ENCODE results near the gene TTYH3.
"Not testable (repeated sequence)": the region's sequence is repeated elsewhere in the genome, so short reads cannot be mapped to it uniquely, and the experiment has no call there.

TTYH3 gene

GRCh38 chr7:2603044-2603965, 28.5 kb upstream of the TTYH3 start:
- DNase-seq (ENCODE audit: low read depth): no peak

DNA sequence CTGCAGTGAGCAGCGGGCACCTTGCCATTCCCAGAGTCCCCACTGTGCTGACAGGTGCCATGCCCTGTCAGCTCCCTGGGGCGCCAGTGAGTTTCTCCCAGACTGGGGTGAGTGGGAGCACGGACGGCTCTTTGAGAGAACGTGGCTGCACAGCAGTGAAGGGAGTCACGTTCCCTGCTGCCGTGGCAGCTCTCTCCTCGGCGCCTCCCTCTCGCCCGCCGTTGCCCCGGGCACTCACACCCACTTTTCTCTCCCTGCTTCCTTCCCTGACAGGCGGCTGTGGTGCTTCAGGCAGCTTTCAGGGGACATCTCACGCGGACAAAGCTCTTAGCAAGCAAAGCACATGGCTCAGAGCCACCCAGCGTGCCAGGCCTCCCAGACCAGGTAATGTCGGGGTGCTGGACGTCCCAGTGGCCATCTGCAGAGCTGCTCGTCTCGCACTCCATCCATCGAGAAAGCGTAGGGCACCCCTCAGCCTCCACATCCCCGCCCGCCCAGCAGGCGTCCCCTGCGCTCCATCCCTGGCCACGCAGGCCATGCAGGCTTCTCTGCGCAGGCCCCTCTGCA, 27.1 kb upstream of the TTYH3 start:
- DNase-seq (ENCODE audit: low read depth): no peak

- no peak for DNase-seq (ENCODE audit: low read depth)
Measured at GRCh38 chr7:2605608-2606538, 25.9 kb upstream of the TTYH3 start.

GRCh38 chr7:2606539-2606936, 25.2 kb upstream of the TTYH3 start:
- no peak for DNase-seq (ENCODE audit: low read depth)

- DNase-seq (ENCODE audit: low read depth): no peak
Measured at GRCh38 chr7:2607122-2607922, 24.5 kb upstream of the TTYH3 start.

DNA sequence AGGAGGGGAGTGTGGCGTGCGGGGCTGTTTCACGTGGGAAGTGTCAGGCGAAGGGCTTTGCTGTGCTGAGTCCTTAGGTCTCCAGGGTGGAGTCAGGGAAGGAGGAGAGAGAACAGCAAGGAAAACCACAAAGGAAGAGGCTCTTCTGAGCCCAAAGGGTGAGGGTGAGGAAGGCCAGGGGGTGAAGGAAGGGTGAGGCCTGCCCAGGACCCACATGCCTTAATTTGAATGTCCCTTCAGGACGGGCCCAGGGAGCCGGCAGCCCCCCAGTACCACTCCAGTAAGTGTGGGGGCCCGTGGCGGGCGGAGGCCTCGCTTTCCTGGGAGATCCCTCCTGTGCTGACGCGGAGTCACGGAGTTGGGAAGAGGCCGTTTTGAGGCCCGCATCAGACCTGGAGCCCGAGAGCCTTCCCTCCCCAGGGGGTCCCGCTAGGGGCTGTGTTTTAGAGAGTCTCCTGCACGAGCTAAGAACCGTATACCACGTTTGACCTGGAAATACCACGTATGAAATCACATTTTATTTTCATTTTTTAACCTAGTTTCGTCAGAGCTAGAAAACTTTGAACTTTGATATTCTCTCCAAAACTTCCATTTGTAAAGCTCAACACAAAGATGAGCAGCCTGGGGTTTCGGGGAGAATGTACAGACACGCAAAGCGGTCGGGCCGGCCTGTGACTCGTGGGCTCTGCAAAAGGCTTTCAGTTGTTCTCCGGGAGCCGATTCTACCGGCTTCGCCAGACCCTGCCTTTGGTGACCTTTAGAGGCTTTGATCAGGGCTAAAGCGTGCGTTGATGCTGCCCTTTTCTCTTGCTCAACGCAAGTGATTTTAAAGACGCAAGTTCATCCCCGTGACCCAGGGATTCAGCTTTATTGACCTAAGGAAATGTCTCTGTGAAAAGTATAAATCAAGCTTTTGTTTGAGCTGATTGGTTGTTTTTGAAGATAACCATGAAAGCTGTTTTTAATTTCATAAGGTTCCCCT, 23.6 kb upstream of the TTYH3 start:
- DNase-seq (ENCODE audit: low read depth): no peak

DNA sequence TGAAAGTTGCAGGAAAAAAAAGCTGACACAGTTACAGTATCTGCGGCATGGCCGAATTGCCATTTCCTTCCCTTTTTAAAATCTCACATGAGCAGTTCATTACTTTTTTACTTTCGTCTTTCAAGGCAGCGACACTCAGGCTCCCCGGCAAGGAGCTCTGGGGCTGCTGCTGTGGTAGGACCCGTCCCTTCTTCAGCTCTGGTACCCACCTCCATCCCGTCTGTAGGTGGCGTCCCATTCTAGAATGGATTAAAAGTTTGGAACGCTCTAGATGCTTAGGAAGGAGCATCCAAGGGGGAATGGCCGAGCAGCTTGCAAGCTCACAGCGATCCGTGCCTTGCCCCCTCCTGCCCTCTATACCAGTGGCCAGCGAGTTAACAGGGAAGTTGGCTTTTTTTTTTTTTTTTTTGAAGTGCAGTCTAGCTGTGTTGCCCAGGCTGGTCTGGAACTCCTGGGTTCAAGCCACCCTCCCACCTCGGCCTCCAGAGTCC, 22.8 kb upstream of the TTYH3 start:
- DNase-seq (ENCODE audit: low read depth): no peak

DNA sequence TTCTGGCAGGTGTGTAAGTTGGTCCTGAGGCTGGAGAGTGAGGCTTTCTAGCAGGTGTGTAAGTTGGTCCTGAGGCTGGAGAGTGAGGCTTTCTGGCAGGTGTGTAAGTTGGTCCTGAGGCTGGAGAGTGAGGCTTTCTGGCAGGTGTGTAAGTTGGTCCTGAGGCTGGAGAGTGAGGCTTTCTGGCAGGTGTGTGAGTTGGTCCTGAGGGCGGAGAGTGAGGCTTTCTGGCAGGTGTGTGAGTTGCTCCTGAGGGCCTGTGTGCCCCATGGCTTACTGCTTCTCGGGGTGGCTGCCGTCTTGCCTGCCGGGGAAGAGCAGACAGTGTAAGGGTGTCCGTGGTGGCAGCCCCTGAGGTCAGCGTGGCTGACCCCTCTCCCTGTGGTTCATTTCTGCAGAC, 22.1 kb upstream of the TTYH3 start:
- DNase-seq (ENCODE audit: low read depth): not testable (repeated sequence)

GRCh38 chr7:2610466-2610865, 21.3 kb upstream of the TTYH3 start:
- DNase-seq (ENCODE audit: low read depth): no peak

GRCh38 chr7:2610898-2611297, 20.9 kb upstream of the TTYH3 start:
- DNase-seq (ENCODE audit: low read depth): no peak

- no peak for DNase-seq (ENCODE audit: low read depth)
Measured at GRCh38 chr7:2611401-2611800, 20.4 kb upstream of the TTYH3 start.

GRCh38 chr7:2611922-2612321, 19.9 kb upstream of the TTYH3 start:
- no peak for DNase-seq (ENCODE audit: low read depth)

- no peak for DNase-seq (ENCODE audit: low read depth)
Measured at GRCh38 chr7:2612445-2613097, 19.2 kb upstream of the TTYH3 start.

DNA sequence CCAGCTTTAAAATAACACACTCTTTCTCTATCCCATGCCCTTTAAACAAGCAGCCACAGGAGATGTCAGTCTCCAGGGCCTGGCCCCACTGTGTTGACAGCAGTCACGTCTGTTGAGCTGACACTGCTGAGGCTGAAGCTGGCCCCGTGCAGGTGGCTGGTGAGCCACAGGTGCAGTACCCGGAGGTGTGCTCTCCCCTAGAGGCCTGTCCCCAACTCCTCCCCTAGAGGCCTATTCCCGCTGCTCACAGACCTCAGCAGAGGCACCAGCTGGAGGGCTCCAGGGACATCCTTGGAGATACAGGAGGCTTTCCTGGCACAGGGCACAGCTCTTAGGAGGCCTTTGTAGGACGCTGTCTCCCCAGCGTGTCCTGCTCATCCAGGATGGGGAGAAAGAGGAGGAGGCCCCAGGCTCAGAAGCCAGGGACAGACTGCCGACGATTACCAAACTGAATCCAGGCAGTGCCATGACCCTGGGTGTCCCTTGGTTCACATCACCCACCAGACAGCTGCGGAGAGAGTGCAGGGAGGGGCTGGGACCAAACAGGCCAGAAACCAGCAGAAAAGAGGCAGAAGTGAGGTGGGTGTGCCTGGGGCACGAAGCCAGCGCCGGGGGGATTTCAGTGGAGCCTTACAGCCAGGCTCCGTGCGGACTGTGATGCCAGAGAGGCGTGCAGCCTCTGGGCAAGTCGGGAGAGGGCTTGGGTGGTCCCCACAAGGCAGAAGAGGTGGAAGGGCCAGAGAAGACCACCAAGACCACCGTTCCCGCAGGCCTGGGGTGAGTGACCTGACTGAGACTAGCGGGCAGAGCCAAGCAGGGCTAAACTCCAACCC, 18.5 kb upstream of the TTYH3 start:
- no peak for DNase-seq (ENCODE audit: low read depth)

GRCh38 chr7:2613931-2614600, 17.7 kb upstream of the TTYH3 start:
- DNase-seq (ENCODE audit: low read depth): no peak

- no peak for DNase-seq (ENCODE audit: low read depth)
Measured at GRCh38 chr7:2614631-2615330, 17.0 kb upstream of the TTYH3 start.

Data from activated T-cell treated with anti-CD3 and anti-CD28 coated beads for 24 hours (primary cell).